Activated T-cell treated with anti-CD3 and anti-CD28 coated beads, Interleukin-2, amount 50 U/mL, for 72 hours (primary cell): ENCODE results near the gene HMCN2. TPM values are rescaled to one million over a fixed set of nuclear protein-coding genes. Genes with fewer than 3 reads are reported as not detected.

Experiments used
- ATAC-seq, 2 donors: fragments of 150-1000 bp; cut with Tn5 transposase; replicated peaks in 1 of 2; 2 replicates each; pipeline ENCODE4 v1.10.0; 2021; ENCODE audit warnings: moderate library complexity in 2 of 2, mild to moderate bottlenecking in 1 of 2
- DNase-seq, 2 donors: peaks; one replicate each; pipeline ENCODE4 v3.0.0; 2021 to 2022; ENCODE audit warnings: mixed read lengths in 1 of 2
- H3K27ac Mint-ChIP-seq: one replicate; pipeline ENCODE4 v1.8.0; 2022; ENCODE audit warnings: mild to moderate bottlenecking, moderate library complexity, mixed read lengths
- H3K27me3 Mint-ChIP-seq: one replicate; pipeline ENCODE4 v1.8.0; 2022; ENCODE audit warnings: low read depth, mixed read lengths
- H3K36me3 Mint-ChIP-seq, 2 donors: one replicate each; pipeline ENCODE4 v1.8.0; 2022; ENCODE audit warnings: mixed read lengths in 2 of 2, mild to moderate bottlenecking in 1 of 2; ENCODE audit not compliant: insufficient read depth in 2 of 2
- H3K4me1 Mint-ChIP-seq: one replicate; pipeline ENCODE4 v1.8.0; 2022; ENCODE audit warnings: low read depth, mixed read lengths
- H3K4me3 Mint-ChIP-seq, 2 donors: one replicate each; pipeline ENCODE4 v1.8.0; 2022; ENCODE audit warnings: mild to moderate bottlenecking in 2 of 2, mixed read lengths in 2 of 2, moderate library complexity in 2 of 2
- H3K9me3 Mint-ChIP-seq, 2 donors: one replicate each; pipeline ENCODE4 v1.8.0; 2022; ENCODE audit warnings: mixed read lengths in 2 of 2
- total RNA-seq, 2 donors: library from RNA; stranded (reverse); gene quantifications; one replicate each; pipeline ENCODE4 v1.2.3, GENCODE V29; 2022

HMCN2 gene
- total RNA-seq, 2 donors from 2014 or later, result 0.12 to 0.17 TPM

- no peak for ATAC-seq
- Mint-ChIP-seq H3K27me3 (no peaks in the 10 kb centered on the region), H3K36me3 (no peaks in the 10 kb centered on the region), H3K4me3 (no peak overlapping the region), H3K4me1 (no peaks in the 10 kb centered on the region), H3K27ac (no peak overlapping the region), H3K9me3 (no peaks in the 10 kb centered on the region)
- no peak for DNase-seq
Measured at GRCh38 chr9:130341839-130342713, 76.5 kb downstream of the HMCN2 start.

GRCh38 chr9:130342714-130343085 is 77.1 kb downstream of the HMCN2 start:
- H3K4me1 Mint-ChIP-seq, result no peaks in the 10 kb centered on the region

GRCh38 chr9:130343445-130343918 is 77.9 kb downstream of the HMCN2 start:
- ATAC-seq (peak in 1 of 2 donors; percentile 18), DNase-seq (peak; percentile 42 to 50)
- H3K27me3 Mint-ChIP-seq, result no peaks in the 10 kb centered on the region
- H3K9me3 Mint-ChIP-seq, result no peaks in the 10 kb centered on the region
- no peak overlapping the region for H3K4me3 Mint-ChIP-seq
- H3K4me1 Mint-ChIP-seq, result no peaks in the 10 kb centered on the region
- no peak overlapping the region for H3K27ac Mint-ChIP-seq
- no peaks in the 10 kb centered on the region for H3K36me3 Mint-ChIP-seq

More at GRCh38 chr9:130342714-130343085, 77.1 kb downstream of the HMCN2 start:
- H3K4me3 Mint-ChIP-seq, result no peak overlapping the region
- H3K36me3 Mint-ChIP-seq, result no peaks in the 10 kb centered on the region
- no peaks in the 10 kb centered on the region for H3K9me3 Mint-ChIP-seq
- DNase-seq, result no peak
- no peaks in the 10 kb centered on the region for H3K27me3 Mint-ChIP-seq
- no peak for ATAC-seq
- H3K27ac Mint-ChIP-seq, result no peak overlapping the region

DNA sequence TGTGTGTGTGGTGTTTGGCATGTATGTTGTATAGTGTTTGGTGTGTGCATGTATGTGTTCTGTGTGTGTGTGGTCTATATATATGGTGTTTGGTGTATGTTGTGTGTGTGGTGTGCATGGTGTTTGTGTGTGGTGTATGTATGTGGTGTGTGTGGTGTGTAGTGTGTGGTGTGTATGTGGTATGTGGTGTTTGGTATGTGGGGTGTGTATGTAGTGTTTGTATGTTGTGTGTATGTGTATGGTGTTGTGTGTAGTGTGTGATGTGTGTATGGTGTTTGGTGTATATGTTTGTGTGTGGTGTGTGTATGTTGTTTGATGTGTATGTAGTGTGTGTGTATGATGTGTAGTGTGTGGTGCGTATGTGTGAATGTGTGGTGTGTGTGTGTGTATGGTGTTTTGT is 78.8 kb downstream of the HMCN2 start:
- Mint-ChIP-seq H3K27ac (no peak overlapping the region), H3K9me3 (no peaks in the 10 kb centered on the region), H3K4me3 (no peak overlapping the region), H3K4me1 (no peaks in the 10 kb centered on the region), H3K27me3 (no peaks in the 10 kb centered on the region), H3K36me3 (no peaks in the 10 kb centered on the region)
- DNase-seq (no peak), ATAC-seq (no peak)

GRCh38 chr9:130345009-130345896 is 79.7 kb downstream of the HMCN2 start:
- DNase-seq (no peak), ATAC-seq (no peak)
- no peaks in the 10 kb centered on the region for H3K36me3 Mint-ChIP-seq
- no peak overlapping the region for H3K27ac Mint-ChIP-seq
- H3K9me3 Mint-ChIP-seq, result no peaks in the 10 kb centered on the region
- no peaks in the 10 kb centered on the region for H3K4me1 Mint-ChIP-seq
- H3K27me3 Mint-ChIP-seq, result no peaks in the 10 kb centered on the region
- no peak overlapping the region for H3K4me3 Mint-ChIP-seq

- no peaks in the 10 kb centered on the region for H3K4me1 Mint-ChIP-seq
- no peak for ATAC-seq
- no peaks in the 10 kb centered on the region for H3K27me3 Mint-ChIP-seq
Measured at GRCh38 chr9:130345897-130346385, 80.4 kb downstream of the HMCN2 start.

GRCh38 chr9:130346431-130346830 is 80.9 kb downstream of the HMCN2 start:
- ATAC-seq (no peak), DNase-seq (no peak)
- Mint-ChIP-seq H3K4me3 (no peak overlapping the region), H3K27ac (no peak overlapping the region), H3K9me3 (no peaks in the 10 kb centered on the region), H3K36me3 (no peaks in the 10 kb centered on the region), H3K27me3 (no peaks in the 10 kb centered on the region), H3K4me1 (no peaks in the 10 kb centered on the region)

More at GRCh38 chr9:130345897-130346385, 80.4 kb downstream of the HMCN2 start:
- Mint-ChIP-seq H3K4me3 (no peak overlapping the region), H3K36me3 (no peaks in the 10 kb centered on the region), H3K9me3 (no peaks in the 10 kb centered on the region), H3K27ac (no peak overlapping the region)
- no peak for DNase-seq

DNA sequence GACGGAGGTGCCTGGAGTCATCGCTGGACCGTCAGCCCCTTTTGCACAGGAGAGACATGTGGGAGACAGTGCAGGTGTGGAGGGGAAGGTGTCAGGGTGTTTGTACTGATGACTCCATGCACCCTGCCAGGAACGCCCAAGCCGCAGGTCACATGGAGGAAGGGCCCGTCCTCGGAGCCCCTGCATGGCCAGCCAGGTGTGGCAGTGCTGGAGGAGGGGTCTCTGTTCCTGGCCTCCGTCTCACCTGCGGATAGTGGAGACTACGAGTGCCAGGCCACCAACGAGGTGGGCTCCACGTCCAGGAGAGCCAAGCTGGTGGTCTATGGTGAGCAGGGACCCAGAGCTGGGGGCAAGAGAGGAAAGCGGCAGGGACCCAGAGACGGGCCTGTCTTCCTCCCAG is 81.5 kb downstream of the HMCN2 start:
- DNase-seq (no peak), ATAC-seq (no peak)
- Mint-ChIP-seq H3K9me3 (no peaks in the 10 kb centered on the region), H3K27me3 (no peaks in the 10 kb centered on the region), H3K4me1 (no peaks in the 10 kb centered on the region), H3K36me3 (no peaks in the 10 kb centered on the region), H3K4me3 (no peak overlapping the region), H3K27ac (no peak overlapping the region)

GRCh38 chr9:130347931-130348330 is 82.4 kb downstream of the HMCN2 start:
- no peak for ATAC-seq
- Mint-ChIP-seq H3K36me3 (no peaks in the 10 kb centered on the region), H3K27ac (no peak overlapping the region), H3K9me3 (no peaks in the 10 kb centered on the region), H3K4me3 (no peak overlapping the region), H3K4me1 (no peaks in the 10 kb centered on the region), H3K27me3 (no peaks in the 10 kb centered on the region)
- DNase-seq, result no peak

DNA sequence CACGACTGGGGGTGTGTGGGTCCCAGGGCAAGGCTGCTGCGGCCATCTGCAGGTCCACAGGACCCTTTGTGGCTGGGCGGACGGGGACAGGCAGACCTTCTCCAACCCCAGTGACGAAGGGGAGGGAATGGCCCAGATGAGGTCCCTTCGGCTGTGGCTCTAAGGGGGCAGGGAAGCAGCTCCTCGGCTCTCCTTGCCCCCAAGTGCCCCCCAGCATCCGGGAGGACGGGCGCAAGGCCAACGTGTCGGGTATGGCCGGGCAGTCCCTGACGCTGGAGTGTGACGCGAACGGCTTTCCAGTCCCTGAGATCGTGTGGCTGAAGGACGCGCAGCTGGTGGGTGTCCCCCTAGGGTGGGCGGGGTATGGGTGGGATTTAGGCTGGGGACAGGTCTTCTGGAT is 82.8 kb downstream of the HMCN2 start:
- H3K27ac Mint-ChIP-seq, result no peak overlapping the region

GRCh38 chr9:130348881-130349280 is 83.3 kb downstream of the HMCN2 start:
- no peaks in the 10 kb centered on the region for H3K36me3 Mint-ChIP-seq
- H3K4me3 Mint-ChIP-seq, result no peak overlapping the region
- H3K9me3 Mint-ChIP-seq, result no peaks in the 10 kb centered on the region
- ATAC-seq, result no peak
- H3K27ac Mint-ChIP-seq, result no peak overlapping the region
- no peak for DNase-seq
- H3K27me3 Mint-ChIP-seq, result no peaks in the 10 kb centered on the region
- no peaks in the 10 kb centered on the region for H3K4me1 Mint-ChIP-seq

More for the DNA sequence above, 82.8 kb downstream of the HMCN2 start:
- H3K4me1 Mint-ChIP-seq, result no peaks in the 10 kb centered on the region
- no peak overlapping the region for H3K4me3 Mint-ChIP-seq
- H3K36me3 Mint-ChIP-seq, result no peaks in the 10 kb centered on the region
- ATAC-seq, result no peak
- no peaks in the 10 kb centered on the region for H3K27me3 Mint-ChIP-seq
- DNase-seq, result no peak
- no peaks in the 10 kb centered on the region for H3K9me3 Mint-ChIP-seq

DNA sequence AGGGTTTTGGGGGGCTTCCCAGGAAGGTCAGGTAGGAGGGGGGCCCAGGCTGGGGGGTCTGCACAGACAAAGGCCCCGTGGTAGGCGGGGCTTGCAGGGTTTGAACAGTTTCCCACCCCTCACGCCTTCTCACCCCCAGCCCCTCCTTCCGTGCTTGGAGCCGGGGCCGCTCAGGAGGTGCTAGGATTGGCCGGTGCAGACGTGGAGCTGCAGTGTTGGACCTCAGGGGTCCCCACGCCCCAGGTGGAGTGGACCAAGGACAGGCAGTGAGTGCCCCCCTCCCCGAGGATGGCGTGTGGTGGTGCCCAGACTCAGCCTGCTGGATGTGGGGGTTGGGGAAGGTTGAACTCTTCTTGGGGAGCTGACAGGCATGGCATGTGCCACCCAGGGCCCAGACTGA is 83.8 kb downstream of the HMCN2 start:
- Mint-ChIP-seq H3K27me3 (no peaks in the 10 kb centered on the region), H3K4me1 (no peaks in the 10 kb centered on the region)
- ATAC-seq, result no peak

GRCh38 chr9:130351343-130351742 is 85.8 kb downstream of the HMCN2 start:
- H3K27ac Mint-ChIP-seq, result no peak overlapping the region
- DNase-seq, result no peak
- no peak overlapping the region for H3K4me3 Mint-ChIP-seq
- no peaks in the 10 kb centered on the region for H3K4me1 Mint-ChIP-seq
- no peak for ATAC-seq
- no peaks in the 10 kb centered on the region for H3K9me3 Mint-ChIP-seq
- no peaks in the 10 kb centered on the region for H3K36me3 Mint-ChIP-seq
- H3K27me3 Mint-ChIP-seq, result no peaks in the 10 kb centered on the region

More for the DNA sequence above, 83.8 kb downstream of the HMCN2 start:
- Mint-ChIP-seq H3K27ac (no peak overlapping the region), H3K9me3 (no peaks in the 10 kb centered on the region), H3K4me3 (no peak overlapping the region), H3K36me3 (no peaks in the 10 kb centered on the region)
- DNase-seq, result no peak
